HG03342 (cell line): ENCODE measurements around the gene SYNDIG1.

ENCODE experiments used
- ATAC-seq: cut with Tn5 transposase; IDR thresholded peaks from one replicate; pipeline ENCODE4 v1.9.1; 2021; ENCODE audit warnings: mild to moderate bottlenecking, moderate library complexity; ENCODE audit not compliant: unreplicated experiment

Gene SYNDIG1

DNA sequence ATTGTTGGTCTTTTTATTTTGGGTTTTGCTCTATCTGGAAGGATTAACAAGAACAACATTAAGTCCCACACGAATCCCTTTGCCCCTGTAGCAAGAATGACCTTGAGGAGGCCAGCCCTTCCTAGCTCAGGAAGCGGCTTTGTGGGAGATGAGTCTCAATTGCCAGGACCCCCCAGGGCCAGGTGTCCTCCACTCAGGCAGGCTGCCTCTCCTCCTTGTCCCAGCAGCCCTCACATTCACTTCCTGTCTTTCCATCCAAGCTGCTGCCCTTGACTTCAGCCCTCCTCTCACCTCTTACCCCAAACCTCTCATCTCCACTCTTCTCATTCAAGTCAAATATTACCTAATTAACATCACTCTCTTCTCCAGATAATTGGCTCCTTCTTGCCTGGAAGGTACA lies 22.6 kb upstream of the SYNDIG1 start:
- no peak for ATAC-seq

DNA sequence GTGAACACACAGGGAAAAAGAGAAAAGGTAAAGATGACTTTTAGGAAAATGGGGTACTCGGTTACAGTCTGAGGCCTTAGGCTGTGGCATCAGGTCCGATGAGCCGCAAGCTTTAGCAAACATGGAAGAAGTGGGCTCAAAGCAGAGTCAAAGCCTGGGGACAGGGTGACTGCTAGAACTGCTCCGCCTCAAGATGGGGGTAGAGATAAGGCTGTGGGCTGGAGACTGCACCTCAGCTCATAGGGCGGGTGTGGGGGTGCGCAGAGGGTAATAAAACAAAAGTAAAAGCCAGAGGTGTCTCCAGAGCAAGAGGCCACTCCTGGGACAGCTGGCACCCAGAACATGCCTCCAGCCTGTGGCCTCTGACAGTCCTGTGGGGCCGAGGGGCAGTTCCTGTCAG lies 21.3 kb upstream of the SYNDIG1 start:
- ATAC-seq: no peak

DNA sequence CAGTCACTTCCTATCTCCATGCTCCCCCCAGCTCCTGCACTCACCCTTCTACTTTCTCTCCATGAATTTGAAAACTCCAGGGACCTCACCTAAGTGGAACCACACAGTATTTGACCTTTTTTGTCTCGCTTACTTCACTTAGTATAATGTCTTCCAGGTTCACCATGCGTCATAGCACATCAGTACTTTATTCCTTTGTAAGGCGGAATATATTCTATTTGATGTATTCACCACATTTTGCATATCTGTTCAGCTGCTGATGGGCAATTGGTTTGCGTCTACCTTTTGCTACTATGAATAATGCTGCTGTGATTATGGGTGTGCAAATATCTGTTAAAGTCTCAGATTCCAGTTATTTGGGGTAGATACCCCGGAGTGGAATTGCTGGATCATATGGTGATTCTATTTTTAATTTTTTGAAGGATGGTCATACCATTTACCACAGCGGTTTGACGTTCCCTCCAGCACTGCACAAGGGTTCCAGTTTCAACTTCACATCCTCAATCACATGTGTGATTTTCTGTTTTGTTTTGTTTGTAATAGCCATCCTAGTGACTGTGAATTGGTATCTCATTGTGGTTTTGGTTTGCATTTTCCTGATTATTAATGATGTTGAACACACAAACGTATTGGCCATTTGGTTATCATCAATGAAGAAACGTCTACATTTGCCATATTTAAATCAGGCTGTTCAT lies 20.3 kb upstream of the SYNDIG1 start:
- no peak for ATAC-seq

- ATAC-seq: no peak
Observed at GRCh38 chr20:24450177-24450576, 19.3 kb upstream of the SYNDIG1 start.

DNA sequence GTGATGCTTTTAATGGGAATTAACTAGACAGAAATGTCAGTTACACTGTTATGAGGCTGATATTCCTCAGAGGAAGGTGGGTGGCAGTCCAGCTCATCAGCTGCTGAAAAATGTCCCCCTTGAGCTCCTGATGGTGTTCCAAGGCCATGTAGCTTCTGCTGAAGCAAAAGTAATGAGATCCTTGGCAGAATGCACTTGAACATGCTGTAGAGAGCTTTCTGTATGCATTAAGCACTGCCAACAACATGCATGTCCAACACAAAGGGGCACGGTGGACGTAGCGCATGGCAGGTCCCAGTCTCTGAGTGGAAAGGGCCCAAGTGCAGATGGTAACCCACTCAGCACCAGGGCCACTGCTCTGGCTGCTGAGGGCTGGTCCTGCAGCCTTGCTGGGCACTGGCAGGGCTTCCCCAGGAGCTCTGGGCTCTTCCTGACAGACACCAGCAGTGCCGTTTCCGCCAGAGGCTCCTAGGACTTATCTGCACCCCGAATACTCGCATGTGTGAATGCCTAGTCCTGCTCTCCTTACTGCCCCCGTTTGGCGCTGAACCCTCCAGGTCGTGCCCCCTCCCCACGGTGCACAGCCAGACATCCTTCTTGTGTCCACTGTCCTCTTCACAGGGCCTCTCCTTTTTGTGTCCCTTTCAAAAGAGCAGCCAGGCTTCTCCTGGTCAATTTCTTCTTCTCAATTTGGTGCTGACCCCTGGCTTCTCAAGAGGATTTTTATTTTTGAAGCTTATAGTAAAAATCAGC lies 18.6 kb upstream of the SYNDIG1 start:
- ATAC-seq: no peak

- ATAC-seq: no peak
Observed at GRCh38 chr20:24451428-24451827, 18.0 kb upstream of the SYNDIG1 start.

DNA sequence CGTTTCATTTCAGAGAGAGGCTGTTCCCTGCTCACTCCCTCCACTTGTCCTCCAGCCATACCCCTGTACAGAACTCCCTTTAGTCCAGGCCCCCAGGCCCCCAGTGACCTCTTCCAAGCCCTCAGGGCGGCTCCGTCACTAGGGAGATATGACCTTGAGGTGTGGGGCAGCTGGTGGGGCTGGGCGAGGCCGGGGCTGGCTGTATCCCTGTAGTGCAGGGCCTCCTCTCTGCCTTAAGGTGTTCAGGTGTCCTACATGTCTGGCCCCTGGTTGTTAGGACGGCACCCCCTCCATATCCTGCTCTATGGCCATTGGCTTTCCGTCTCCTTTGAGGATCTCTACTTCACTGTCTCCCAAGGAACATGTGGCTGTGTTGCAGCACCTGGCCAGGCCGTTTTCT lies 17.4 kb upstream of the SYNDIG1 start:
- no peak for ATAC-seq

DNA sequence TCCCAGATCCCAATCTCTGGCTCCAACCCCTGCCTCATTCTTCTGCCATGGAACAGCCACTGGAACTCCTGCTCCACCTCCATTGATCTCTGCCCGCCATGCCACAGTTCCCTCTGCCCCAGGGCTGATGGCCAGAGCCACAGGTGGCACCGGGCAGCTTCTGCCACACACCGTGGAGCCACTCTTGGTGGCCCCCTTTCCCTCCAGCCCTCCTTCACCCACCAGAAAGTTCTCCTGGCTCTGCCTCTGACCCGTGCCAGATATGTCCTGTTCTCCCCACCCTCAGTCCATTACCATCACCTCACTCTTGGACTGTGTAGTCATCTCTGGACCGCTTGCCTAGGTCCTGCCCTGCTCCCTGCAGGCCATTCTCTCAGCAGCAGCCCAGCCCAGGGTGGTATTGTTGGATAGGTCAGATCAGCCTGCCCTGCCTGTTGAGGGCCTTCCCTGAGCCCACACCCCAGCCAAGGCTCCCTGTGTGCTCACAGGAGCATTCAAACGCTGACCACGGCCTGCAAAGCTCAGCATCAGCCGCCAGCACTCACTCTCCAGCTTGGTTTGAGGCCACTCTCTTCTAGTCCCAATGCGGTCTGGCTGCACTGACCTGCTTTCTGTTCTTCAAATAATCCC lies 16.8 kb upstream of the SYNDIG1 start:
- no peak for ATAC-seq

GRCh38 chr20:24453869-24454268 lies 15.6 kb upstream of the SYNDIG1 start:
- no peak for ATAC-seq

DNA sequence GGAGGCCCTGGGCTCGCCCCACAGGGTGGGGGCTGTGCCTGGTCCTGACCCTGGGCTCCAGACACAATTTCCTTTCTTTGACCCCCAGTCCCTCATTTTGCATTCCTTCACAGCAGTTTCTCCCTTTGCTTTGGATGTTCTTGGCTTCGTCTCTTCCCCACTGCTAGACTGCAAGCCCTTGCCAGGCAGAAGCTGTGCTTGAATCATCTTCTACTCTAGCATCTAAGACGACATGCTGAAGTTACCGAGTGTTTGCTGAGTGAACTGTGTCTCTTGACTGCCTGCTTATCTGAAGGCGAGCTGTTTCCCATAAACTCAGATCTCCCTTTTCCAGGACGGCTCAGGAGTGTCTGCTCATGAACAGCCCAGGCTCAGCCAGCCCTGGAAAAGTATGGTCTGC lies 14.3 kb upstream of the SYNDIG1 start:
- no peak for ATAC-seq

GRCh38 chr20:24456398-24456781 lies 13.0 kb upstream of the SYNDIG1 start:
- no peak for ATAC-seq

DNA sequence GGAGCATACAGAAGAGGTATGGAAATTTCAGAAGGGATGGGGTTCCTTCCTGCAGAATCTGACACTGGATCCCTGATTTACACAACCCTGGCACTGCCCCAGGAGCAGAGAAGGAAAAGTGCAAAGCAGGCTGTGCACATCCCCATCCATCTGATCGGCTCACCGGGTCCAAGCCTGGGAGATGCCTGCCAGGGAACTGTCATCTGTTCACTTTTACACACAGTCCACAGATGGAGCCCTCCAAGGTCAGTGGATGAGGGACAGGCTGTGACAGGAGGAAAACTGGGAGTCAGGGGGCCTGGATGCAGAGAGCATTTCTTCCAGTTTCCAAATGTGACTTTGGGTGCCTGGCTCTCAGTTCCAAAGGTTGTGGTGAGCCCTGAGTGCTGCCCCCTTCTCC lies 11.0 kb upstream of the SYNDIG1 start:
- ATAC-seq: no peak

GRCh38 chr20:24459733-24460132 lies 9.7 kb upstream of the SYNDIG1 start:
- ATAC-seq: no peak

- ATAC-seq: no peak
Observed at GRCh38 chr20:24460712-24461111, 8.7 kb upstream of the SYNDIG1 start.

DNA sequence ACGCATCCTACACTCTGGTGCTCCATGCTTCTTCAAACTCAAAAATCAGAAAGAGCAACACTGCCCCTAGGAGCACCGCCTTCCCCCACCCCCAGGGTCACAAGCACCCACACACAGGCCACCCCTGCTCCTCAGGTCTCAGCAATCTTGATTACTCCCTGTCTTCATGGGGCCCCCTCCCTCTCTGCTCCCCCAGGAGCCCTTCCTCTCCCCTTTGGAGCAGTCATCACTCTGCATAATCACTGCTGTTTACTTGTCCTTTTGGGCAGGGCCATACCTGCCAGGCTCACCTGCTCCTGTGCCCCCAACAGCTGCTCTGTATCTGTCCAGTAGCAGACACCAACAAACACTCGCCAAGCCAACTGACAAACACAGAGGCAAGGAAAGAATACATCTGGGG lies 7.6 kb upstream of the SYNDIG1 start:
- no peak for ATAC-seq

DNA sequence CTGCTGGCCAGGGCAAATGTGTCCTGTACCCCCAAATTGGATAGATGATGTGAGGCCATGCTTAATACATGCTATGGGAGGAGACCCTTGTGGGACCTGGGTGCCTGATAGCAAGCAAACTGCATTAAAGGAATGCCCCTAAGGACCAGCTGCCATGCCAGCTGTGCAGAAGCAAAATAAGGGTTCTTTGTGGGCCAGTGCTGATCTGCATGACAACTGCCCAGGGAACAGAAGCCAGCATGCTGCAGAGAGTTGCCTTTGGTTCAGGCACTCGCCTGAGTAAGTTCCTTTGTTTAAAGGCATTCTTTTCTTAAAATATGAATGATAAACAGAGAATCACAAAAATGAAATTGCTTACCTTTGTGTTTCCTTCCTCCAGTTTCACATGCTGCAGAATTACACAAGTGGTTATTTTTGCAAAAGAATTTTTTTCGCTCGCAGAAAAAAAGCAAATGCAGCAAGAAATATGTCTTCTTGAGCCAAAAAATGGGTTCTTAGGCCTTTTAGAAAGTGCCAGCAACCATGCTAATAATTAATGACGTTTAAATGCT lies 6.9 kb upstream of the SYNDIG1 start:
- ATAC-seq: no peak

- no peak for ATAC-seq
Observed at GRCh38 chr20:24465159-24465558, 4.3 kb upstream of the SYNDIG1 start.

DNA sequence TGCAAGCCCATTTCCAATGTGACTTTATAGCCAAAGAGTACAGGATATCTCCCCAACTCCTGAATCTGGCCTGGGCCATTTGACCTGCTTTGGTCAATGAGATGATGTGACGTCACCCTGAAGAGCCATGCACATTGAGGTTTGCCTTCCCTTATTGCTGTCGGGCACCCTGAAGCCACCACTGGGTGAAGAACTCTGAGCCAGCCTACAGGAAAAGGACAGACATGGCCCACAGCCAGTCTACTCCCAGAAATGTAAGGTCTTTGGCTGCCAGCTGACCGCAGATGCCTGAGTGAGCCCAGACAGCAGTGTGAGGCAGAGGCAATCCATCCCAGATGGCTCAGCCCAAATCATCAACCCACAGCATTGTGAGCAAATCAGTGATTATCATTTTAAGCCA lies 3.7 kb upstream of the SYNDIG1 start:
- ATAC-seq: no peak

DNA sequence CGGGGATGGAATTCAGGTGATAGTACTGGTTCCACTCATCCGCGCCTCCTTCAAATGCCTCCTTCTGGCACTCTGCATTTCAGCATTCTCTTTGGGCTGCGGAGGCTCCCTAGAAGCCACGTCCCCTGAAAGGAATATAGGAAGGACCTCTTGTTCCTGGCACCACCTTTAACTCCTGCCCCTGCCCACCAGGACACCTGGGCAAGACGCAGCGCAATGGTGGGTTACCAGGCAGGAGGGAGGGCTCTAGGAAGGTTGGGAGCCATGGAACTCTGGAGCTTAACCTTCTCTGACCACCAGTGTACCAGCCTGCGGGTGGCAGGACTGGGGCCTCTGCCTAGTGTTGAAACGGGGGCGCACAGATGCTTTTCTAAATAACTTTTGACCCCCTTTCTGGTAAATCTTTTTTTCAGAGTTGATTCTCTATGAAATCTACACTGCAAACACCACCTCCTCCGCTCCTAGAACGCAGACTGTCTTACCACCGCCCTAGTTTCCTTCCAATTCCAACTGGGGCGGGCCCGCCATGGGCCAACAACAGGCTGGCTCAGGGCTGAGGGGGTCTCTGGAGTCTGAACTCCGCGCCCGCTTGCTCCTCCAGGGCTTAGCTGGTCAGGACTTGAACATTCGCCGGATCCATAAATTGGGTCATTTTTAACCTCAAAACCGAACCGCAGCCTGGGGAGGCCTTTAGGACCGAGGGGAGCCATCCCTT lies 871 bp upstream of the SYNDIG1 start:
- no peak for ATAC-seq

- no peak for ATAC-seq
Observed at GRCh38 chr20:24469894-24470745, 691 bp downstream of the SYNDIG1 start.
